Measurements from ENCODE around the gene MTMR1.

The MTMR1 gene

GRCh38 chrX:150779385-150779784 lies 86.2 kb downstream of the MTMR1 start:
- no peaks in the 10 kb centered on the region for H3K4me1 ChIP-seq (ENCODE audit: insufficient read depth, low read length)
- DNase-seq = no peak
- H3K4me2 ChIP-seq (ENCODE audit: insufficient read depth, low read length) = no peak overlapping the region
- H3K9ac ChIP-seq (ENCODE audit: low read depth, low read length) = no peak overlapping the region
- H3K4me3 ChIP-seq (ENCODE audit: low read depth in 1 of 2, low read length in 2 of 2) = no peak overlapping the region
- H3K27me3 ChIP-seq (ENCODE audit: insufficient read depth, low read length, poor library complexity) = no peaks in the 10 kb centered on the region
- H3K9me3 ChIP-seq (ENCODE audit: insufficient read depth, low read length, severe bottlenecking) = no peaks in the 10 kb centered on the region
- H2AFZ ChIP-seq (ENCODE audit: low read depth, low read length) = no peak overlapping the region
- H3K79me2 ChIP-seq (ENCODE audit: insufficient read depth, low read length) = no peaks in the 10 kb centered on the region
- H4K20me1 ChIP-seq (ENCODE audit: insufficient read depth, low read length) = no peaks in the 10 kb centered on the region
- ATAC-seq (ENCODE audit: insufficient read depth, low read depth) = no peak
- TF ChIP-seq CTCF (IDR thresholded peaks at IDR 0.05; ENCODE audit: borderline replicate concordance, extremely low read depth, low read length, poor library complexity, severe bottlenecking) = no peak
- TF ChIP-seq EZH2 (IDR thresholded peaks at IDR 0.05; ENCODE audit: borderline replicate concordance, low read depth, low read length, severe bottlenecking) = no peak
- H3K27ac ChIP-seq (ENCODE audit: low read length) = no peak overlapping the region
- H3K36me3 ChIP-seq (ENCODE audit: insufficient read depth, low read length) = peaks cover 7% of the 10 kb centered on the region; the same call in 1 of the 2 replicates

- Histone ChIP-seq H3K27me3 (ENCODE audit: insufficient read depth, low read length, poor library complexity) (no peaks in the 10 kb centered on the region), H3K4me3 (ENCODE audit: low read depth in 1 of 2, low read length in 2 of 2) (no peak overlapping the region), H2AFZ (ENCODE audit: low read depth, low read length) (no peak overlapping the region), H3K79me2 (ENCODE audit: insufficient read depth, low read length) (no peaks in the 10 kb centered on the region), H3K27ac (ENCODE audit: low read length) (no peak overlapping the region), H3K4me2 (ENCODE audit: insufficient read depth, low read length) (no peak overlapping the region), H3K9me3 (ENCODE audit: insufficient read depth, low read length, severe bottlenecking) (no peaks in the 10 kb centered on the region), H3K9ac (ENCODE audit: low read depth, low read length) (no peak overlapping the region), H3K4me1 (ENCODE audit: insufficient read depth, low read length) (no peaks in the 10 kb centered on the region), H4K20me1 (ENCODE audit: insufficient read depth, low read length) (no peaks in the 10 kb centered on the region), H3K36me3 (ENCODE audit: insufficient read depth, low read length) (no peaks in the 10 kb centered on the region)
- no peak for ATAC-seq (ENCODE audit: insufficient read depth, low read depth)
- TF ChIP-seq CTCF (IDR thresholded peaks at IDR 0.05; ENCODE audit: borderline replicate concordance, extremely low read depth, low read length, poor library complexity, severe bottlenecking) = no peak
- TF ChIP-seq EZH2 (IDR thresholded peaks at IDR 0.05; ENCODE audit: borderline replicate concordance, low read depth, low read length, severe bottlenecking) = no peak
- DNase-seq = no peak
Observed at GRCh38 chrX:150781677-150782076, 88.5 kb downstream of the MTMR1 start.

- H3K27ac ChIP-seq (ENCODE audit: low read length) = no peak overlapping the region
Observed at GRCh38 chrX:150790021-150790420, 96.8 kb downstream of the MTMR1 start.

More at GRCh38 chrX:150790021-150790420, 96.8 kb downstream of the MTMR1 start:
- H3K4me1 ChIP-seq (ENCODE audit: insufficient read depth, low read length) = no peaks in the 10 kb centered on the region
- no peak overlapping the region for H3K4me3 ChIP-seq (ENCODE audit: low read depth in 1 of 2, low read length in 2 of 2)
- no peaks in the 10 kb centered on the region for H4K20me1 ChIP-seq (ENCODE audit: insufficient read depth, low read length)
- H2AFZ ChIP-seq (ENCODE audit: low read depth, low read length) = no peak overlapping the region
- H3K9me3 ChIP-seq (ENCODE audit: insufficient read depth, low read length, severe bottlenecking) = no peaks in the 10 kb centered on the region
- no peak overlapping the region for H3K4me2 ChIP-seq (ENCODE audit: insufficient read depth, low read length)
- DNase-seq (no peak), ATAC-seq (ENCODE audit: insufficient read depth, low read depth) (no peak)
- no peak overlapping the region for H3K9ac ChIP-seq (ENCODE audit: low read depth, low read length)
- no peak for TF ChIP-seq CTCF (IDR thresholded peaks at IDR 0.05; ENCODE audit: borderline replicate concordance, extremely low read depth, low read length, poor library complexity, severe bottlenecking)
- TF ChIP-seq EZH2 (IDR thresholded peaks at IDR 0.05; ENCODE audit: borderline replicate concordance, low read depth, low read length, severe bottlenecking) = no peak
- H3K36me3 ChIP-seq (ENCODE audit: insufficient read depth, low read length) = peaks cover 16% of the 10 kb centered on the region; the same call in 1 of the 2 replicates
- no peaks in the 10 kb centered on the region for H3K27me3 ChIP-seq (ENCODE audit: insufficient read depth, low read length, poor library complexity)
- no peaks in the 10 kb centered on the region for H3K79me2 ChIP-seq (ENCODE audit: insufficient read depth, low read length)

Measured in DND-41 (cell line).